ENCODE measurements around the gene FABP7. TPM values are rescaled to one million over a fixed set of nuclear protein-coding genes. Genes with fewer than 3 reads are reported as not detected.

Gene FABP7
- total RNA-seq, 1 donor from 2014 or later, result 3.6 TPM

DNA sequence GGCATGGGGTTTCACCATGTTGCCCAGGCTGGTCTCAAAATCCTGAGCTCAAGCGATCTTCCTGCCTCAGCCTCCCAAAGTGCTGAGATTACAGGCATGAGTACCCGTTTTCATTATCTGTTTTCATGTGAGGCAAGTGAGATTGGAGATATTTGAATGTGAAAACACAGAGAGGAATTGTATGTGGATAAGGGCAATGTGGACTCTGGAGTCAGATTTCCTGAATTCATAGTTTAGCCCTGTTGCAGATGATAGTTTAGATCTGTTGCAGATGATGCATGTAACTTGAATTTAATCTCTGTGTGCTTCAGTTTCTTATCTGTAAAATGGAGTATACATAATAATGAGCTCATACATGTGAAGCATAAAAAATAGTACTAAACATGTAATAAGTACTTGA is 13.2 kb downstream of the FABP7 start:
- Mint-ChIP-seq H3K27ac (ENCODE audit: unreplicated experiment) (no peak overlapping the region), H3K36me3 (ENCODE audit: low read depth, unreplicated experiment) (no peaks in the 10 kb centered on the region), H3K27me3 (ENCODE audit: unreplicated experiment) (peaks cover 10% of the 10 kb centered on the region), H3K4me1 (ENCODE audit: unreplicated experiment) (peaks cover 34% of the 10 kb centered on the region), H3K9me3 (ENCODE audit: unreplicated experiment) (no peaks in the 10 kb centered on the region), H3K4me3 (ENCODE audit: unreplicated experiment) (no peak overlapping the region)
- TF ChIP-seq, protein P1, sequence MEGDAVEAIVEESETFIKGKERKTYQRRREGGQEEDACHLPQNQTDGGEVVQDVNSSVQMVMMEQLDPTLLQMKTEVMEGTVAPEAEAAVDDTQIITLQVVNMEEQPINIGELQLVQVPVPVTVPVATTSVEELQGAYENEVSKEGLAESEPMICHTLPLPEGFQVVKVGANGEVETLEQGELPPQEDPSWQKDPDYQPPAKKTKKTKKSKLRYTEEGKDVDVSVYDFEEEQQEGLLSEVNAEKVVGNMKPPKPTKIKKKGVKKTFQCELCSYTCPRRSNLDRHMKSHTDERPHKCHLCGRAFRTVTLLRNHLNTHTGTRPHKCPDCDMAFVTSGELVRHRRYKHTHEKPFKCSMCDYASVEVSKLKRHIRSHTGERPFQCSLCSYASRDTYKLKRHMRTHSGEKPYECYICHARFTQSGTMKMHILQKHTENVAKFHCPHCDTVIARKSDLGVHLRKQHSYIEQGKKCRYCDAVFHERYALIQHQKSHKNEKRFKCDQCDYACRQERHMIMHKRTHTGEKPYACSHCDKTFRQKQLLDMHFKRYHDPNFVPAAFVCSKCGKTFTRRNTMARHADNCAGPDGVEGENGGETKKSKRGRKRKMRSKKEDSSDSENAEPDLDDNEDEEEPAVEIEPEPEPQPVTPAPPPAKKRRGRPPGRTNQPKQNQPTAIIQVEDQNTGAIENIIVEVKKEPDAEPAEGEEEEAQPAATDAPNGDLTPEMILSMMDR (IDR thresholded peaks at IDR 0.05; ENCODE audit: unreplicated experiment), result no peak
- DNase-seq (ENCODE audit: low spot score), result no peak

DNA sequence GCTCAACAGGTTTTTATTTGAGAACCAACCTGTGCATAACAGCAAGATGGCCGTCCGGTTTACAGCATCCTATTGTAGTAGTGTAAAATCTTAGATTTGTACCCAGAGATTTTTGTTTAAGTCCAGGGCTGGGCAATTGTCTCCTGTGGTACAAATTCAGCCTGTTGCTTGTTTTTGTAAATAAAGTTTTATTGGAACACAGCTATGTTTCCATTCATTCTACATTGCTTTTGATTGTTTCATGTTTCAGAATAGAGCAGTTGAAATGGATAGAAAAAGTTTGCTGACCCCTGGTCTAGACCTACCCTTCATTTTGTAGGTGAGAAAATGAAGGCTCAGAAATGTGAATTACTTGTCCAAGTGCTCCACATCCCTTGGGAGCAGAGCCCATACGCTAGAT is 18.0 kb downstream of the FABP7 start:
- Mint-ChIP-seq H3K27me3 (ENCODE audit: unreplicated experiment) (peaks cover 2% of the 10 kb centered on the region), H3K4me3 (ENCODE audit: unreplicated experiment) (no peak overlapping the region), H3K36me3 (ENCODE audit: low read depth, unreplicated experiment) (no peaks in the 10 kb centered on the region), H3K27ac (ENCODE audit: unreplicated experiment) (no peak overlapping the region), H3K9me3 (ENCODE audit: unreplicated experiment) (no peaks in the 10 kb centered on the region), H3K4me1 (ENCODE audit: unreplicated experiment) (peaks cover 10% of the 10 kb centered on the region)
- TF ChIP-seq, protein P1 (IDR thresholded peaks at IDR 0.05; ENCODE audit: unreplicated experiment), result no peak
- DNase-seq (ENCODE audit: low spot score), result no peak

DNA sequence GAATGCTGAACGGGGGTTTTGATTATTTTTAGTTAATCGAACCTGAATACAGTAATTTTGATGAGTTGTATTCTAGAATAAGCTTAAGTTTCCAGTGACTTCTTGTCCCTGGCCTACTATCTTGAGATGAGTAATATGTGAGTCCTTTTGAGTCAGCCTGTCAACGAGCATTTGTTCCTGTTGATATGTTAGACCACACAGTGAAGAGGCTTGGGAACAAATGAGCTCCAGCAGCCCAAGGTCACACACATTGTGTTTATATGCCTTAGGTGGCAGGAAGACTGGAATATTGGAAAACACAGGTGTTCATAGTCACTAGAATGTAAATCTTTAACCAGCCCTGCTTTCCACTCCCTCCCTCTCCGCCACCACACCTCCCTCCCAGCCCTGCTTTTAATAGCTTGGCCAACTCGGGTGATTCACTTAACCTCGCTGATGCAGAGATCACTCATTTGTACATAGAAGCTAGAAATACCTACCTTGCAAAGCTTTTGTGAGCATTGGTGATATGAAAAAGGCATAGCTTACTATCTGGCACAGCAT is 18.7 kb downstream of the FABP7 start:
- no peak for DNase-seq (ENCODE audit: low spot score)
- TF ChIP-seq, protein P1 (IDR thresholded peaks at IDR 0.05; ENCODE audit: unreplicated experiment), result no peak
- H3K4me1 Mint-ChIP-seq (ENCODE audit: unreplicated experiment), result peaks cover 9% of the 10 kb centered on the region
- no peaks in the 10 kb centered on the region for H3K9me3 Mint-ChIP-seq (ENCODE audit: unreplicated experiment)
- no peaks in the 10 kb centered on the region for H3K27me3 Mint-ChIP-seq (ENCODE audit: unreplicated experiment)
- H3K4me3 Mint-ChIP-seq (ENCODE audit: unreplicated experiment), result no peak overlapping the region
- H3K27ac Mint-ChIP-seq (ENCODE audit: unreplicated experiment), result no peak overlapping the region
- no peaks in the 10 kb centered on the region for H3K36me3 Mint-ChIP-seq (ENCODE audit: low read depth, unreplicated experiment)

DNA sequence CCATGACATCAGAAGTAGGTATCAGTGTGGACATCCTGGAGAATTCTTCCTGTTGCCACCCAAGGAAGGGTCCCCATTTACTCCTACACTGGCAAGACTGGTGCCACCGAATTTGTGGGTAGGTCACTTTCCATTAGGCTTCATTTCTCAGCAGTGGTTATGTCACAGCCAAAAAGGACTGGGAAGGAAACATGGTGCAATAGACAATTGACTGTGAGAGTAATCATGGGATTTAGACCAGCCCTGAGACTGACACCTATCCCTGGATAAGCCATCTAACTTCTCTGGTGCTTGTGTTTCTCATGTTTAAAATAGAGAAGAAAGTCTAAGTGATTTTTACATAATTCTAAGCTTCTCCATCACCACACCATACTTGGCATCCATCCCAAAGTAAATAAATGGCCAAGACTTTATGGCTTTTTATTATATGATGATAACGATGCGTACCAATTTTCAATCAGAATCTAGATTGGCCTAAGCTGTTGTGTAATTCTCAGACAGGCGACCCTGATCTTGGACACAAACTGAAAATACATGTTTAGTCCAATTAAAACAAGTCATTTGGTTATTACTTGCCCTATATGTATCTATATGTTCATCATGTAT is 19.7 kb downstream of the FABP7 start:
- H3K27me3 Mint-ChIP-seq (ENCODE audit: unreplicated experiment), result no peaks in the 10 kb centered on the region
- no peaks in the 10 kb centered on the region for H3K9me3 Mint-ChIP-seq (ENCODE audit: unreplicated experiment)
- no peak for DNase-seq (ENCODE audit: low spot score)
- no peaks in the 10 kb centered on the region for H3K36me3 Mint-ChIP-seq (ENCODE audit: low read depth, unreplicated experiment)
- no peak overlapping the region for H3K4me3 Mint-ChIP-seq (ENCODE audit: unreplicated experiment)
- peaks cover 9% of the 10 kb centered on the region for H3K4me1 Mint-ChIP-seq (ENCODE audit: unreplicated experiment)
- TF ChIP-seq, protein P1 (IDR thresholded peaks at IDR 0.05; ENCODE audit: unreplicated experiment), result no peak
- no peak overlapping the region for H3K27ac Mint-ChIP-seq (ENCODE audit: unreplicated experiment)

DNA sequence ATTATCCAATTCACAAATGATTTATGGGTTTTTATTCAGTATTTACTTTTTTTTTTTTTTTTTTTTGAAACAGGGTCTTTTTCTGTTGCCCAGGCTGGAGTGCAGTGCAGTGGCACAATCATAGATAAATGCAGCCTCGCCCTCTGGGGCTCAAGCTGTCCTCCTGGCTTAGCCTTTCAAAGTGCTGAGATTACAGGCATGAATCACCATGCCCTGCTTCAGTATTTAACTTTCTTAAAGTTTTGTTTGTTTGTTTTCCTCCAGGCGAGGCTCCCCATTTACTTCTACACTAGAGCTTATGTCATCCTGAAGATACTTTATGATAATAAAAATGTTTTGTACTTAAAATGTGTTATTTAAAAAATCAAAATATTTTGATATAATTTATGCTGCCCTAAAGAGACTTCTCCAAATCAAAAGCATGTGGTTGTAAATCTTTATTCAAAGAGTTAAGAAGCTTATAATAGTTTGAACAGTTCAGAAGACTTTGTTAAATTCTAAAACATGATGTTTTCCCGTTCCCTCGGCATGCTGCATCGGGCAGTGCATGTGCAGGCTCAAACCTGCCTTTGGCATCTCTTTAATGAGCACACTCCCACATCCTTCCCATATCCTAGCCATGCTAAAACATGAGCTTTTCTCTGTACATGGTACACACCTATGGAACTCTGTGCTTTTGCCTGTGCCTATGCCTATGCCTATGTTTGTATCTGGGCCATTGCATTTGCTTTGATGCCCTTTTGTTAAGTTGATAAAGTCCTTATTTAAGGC is 20.6 kb downstream of the FABP7 start:
- no peak for DNase-seq (ENCODE audit: low spot score)
- H3K27ac Mint-ChIP-seq (ENCODE audit: unreplicated experiment), result no peak overlapping the region
- H3K4me1 Mint-ChIP-seq (ENCODE audit: unreplicated experiment), result peaks cover 9% of the 10 kb centered on the region
- no peaks in the 10 kb centered on the region for H3K27me3 Mint-ChIP-seq (ENCODE audit: unreplicated experiment)
- H3K4me3 Mint-ChIP-seq (ENCODE audit: unreplicated experiment), result no peak overlapping the region
- H3K36me3 Mint-ChIP-seq (ENCODE audit: low read depth, unreplicated experiment), result peaks cover 5% of the 10 kb centered on the region
- no peaks in the 10 kb centered on the region for H3K9me3 Mint-ChIP-seq (ENCODE audit: unreplicated experiment)
- TF ChIP-seq, protein P1 (IDR thresholded peaks at IDR 0.05; ENCODE audit: unreplicated experiment), result no peak
